H1 (cell line): ENCODE measurements around the gene TSKU.

Experiments used
- CTCF ChIP-seq, 3 experiments: IDR thresholded peaks; 1 replicate in 2 of 3; 2 replicates in 1 of 3; pipeline versions ENCODE4 v1.5.1 to v1.6.1; 2011; ENCODE audit warnings: low read length in 3 of 3, mild to moderate bottlenecking in 3 of 3, inconsistent platforms in 2 of 3, low read depth in 1 of 3, moderate library complexity in 1 of 3; ENCODE audit not compliant: insufficient read depth in 1 of 3; ENCODE audit errors: control extremely low read depth in 1 of 3
- E2F6 ChIP-seq: IDR thresholded peaks from 2 replicates; pipeline ENCODE4 v1.6.1; 2012; ENCODE audit warnings: inconsistent platforms

DNA sequence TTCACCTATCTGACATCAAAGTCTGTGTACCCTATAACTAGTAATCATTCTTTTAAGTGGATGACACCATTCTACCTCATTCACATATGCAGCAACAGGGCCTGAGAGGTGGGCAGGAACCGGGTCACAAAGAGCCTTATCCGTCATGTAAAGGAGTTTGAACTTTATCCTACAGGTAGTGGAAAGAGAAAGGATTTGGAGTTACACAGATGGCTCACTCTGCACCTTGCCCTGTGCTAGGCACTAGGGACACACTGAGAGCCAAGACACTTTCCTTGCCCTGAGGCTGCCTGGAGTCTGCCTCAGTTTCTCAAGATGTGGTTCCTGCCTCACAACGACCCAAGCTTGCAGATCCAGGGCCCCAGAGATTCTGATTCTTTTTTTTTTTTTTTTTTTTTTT, 63.3 kb downstream of the TSKU start:
- TF ChIP-seq E2F6 (no peak), CTCF (IDR thresholded peaks at IDR 0.05; ENCODE audit: control extremely low read depth in 1 of 3, insufficient read depth in 1 of 3, low read depth in 1 of 3, low read length in 3 of 3) (no peak)
